Uterus (tissue), 2 donors: ENCODE data around the gene ARHGAP15.

ENCODE experiments used
- CTCF ChIP-seq, 4 experiments: fragments of 200-600 bp in 2 of 4; fragments of 450-650 bp in 2 of 4; sonication (generic) in 2 of 4; IDR thresholded peaks; one replicate each; pipeline ENCODE4 v1.5.1; 2016 to 2019; ENCODE audit warnings: antibody characterized with exemption in 4 of 4, mild to moderate bottlenecking in 2 of 4, moderate library complexity in 1 of 4
- POLR2A ChIP-seq, 2 donors: fragments of 450-650 bp; IDR thresholded peaks; one replicate each; pipeline ENCODE4 v1.6.1; 2016; ENCODE audit warnings: antibody characterized with exemption in 2 of 2, mild to moderate bottlenecking in 1 of 2, moderate library complexity in 1 of 2

GRCh38 chr2:143133783-143134182 is 4.6 kb downstream of the ARHGAP15 start:
- TF ChIP-seq CTCF (IDR thresholded peaks at IDR 0.05) (no peak), POLR2A (IDR thresholded peaks at IDR 0.05) (no peak)
